PC-3 (cell line): ENCODE data around the gene ZNF559. TPM values are rescaled to one million over a fixed set of nuclear protein-coding genes. Genes with fewer than 3 reads are reported as not detected.
"Not testable (repeated sequence)": the region's sequence is repeated elsewhere in the genome, so short reads cannot be mapped to it uniquely, and the experiment has no call there.

Experiments used
- ATAC-seq: fragments of 200-7000 bp; cut with Tn5 transposase; 2 replicates; pipeline ENCODE4 v1.9.1; 2020; ENCODE audit warnings: mild to moderate bottlenecking, moderate library complexity
- Bru-seq: library from RNA; stranded (reverse); fragments of 400-500 nt; gene quantifications from one replicate; lab custom pipeline; 2021; lab: Mats Ljungman, UMichigan
- BruChase-seq, 2 experiments: library from RNA; stranded (reverse); fragments of 400-500 nt; gene quantifications; one replicate each; lab custom pipeline; 2021; lab: Mats Ljungman, UMichigan
- BruUV-seq: library from RNA; stranded (reverse); fragments of 400-500 nt; replicated peaks from 2 replicates; lab custom pipeline; 2021; lab: Mats Ljungman, UMichigan
- CTCF ChIA-PET: fragments of 300-600 bp; sonication (Branson Sonifier 250); formaldehyde crosslinking; loops from one replicate; lab custom pipeline; 2022; ENCODE audit warnings: antibody characterized with exemption; lab: Charles Lee
- POLR2A ChIA-PET: fragments of 300-600 bp; sonication (Branson Sonifier 250); formaldehyde crosslinking; loops from one replicate; lab custom pipeline; 2022; ENCODE audit warnings: antibody characterized with exemption; ENCODE audit not compliant: unreplicated experiment; lab: Charles Lee
- DNase-seq: peaks from one replicate; pipeline ENCODE4 v3.0.0-alpha.2; 2015
- H2AFZ ChIP-seq: fragments of 300-600 bp; sonication (generic); 2 replicates; pipeline ENCODE4 v1.6.0; 2016; ENCODE audit warnings: antibody characterized with exemption, low read length
- H3F3A ChIP-seq: fragments of 300-600 bp; sonication (generic); one replicate; pipeline ENCODE4 v1.6.0; 2017; ENCODE audit warnings: antibody characterized with exemption, low read length, control low read depth, mild to moderate bottlenecking; ENCODE audit not compliant: unreplicated experiment
- H3K27ac ChIP-seq: fragments of 300-600 bp; sonication (generic); 2 replicates; pipeline ENCODE4 v1.5.1; 2016; ENCODE audit warnings: mild to moderate bottlenecking, low read length
- H3K27me3 ChIP-seq: fragments of 300-600 bp; sonication (generic); 2 replicates; pipeline ENCODE4 v1.6.1; 2016; ENCODE audit warnings: low read length, mixed read lengths
- H3K36me3 ChIP-seq: fragments of 300-600 bp; sonication (generic); 2 replicates; pipeline ENCODE4 v1.6.1; 2016; ENCODE audit warnings: low read depth, mixed run types, low read length, mixed read lengths
- H3K4me1 ChIP-seq: fragments of 300-600 bp; sonication (generic); 2 replicates; pipeline ENCODE4 v1.5.1; 2016; ENCODE audit warnings: low read length; ENCODE audit not compliant: insufficient read depth
- H3K4me2 ChIP-seq: fragments of 300-600 bp; sonication (generic); 2 replicates; pipeline ENCODE4 v1.6.0; 2016; ENCODE audit warnings: low read length
- H3K4me3 ChIP-seq: fragments of 300-600 bp; sonication (generic); 2 replicates; pipeline ENCODE4 v1.5.1; 2016; ENCODE audit warnings: mild to moderate bottlenecking, low read length, mixed read lengths
- H3K79me2 ChIP-seq: fragments of 300-600 bp; sonication (generic); 2 replicates; pipeline ENCODE4 v1.6.1; 2017; ENCODE audit warnings: low read length, mixed read lengths
- H3K9ac ChIP-seq: fragments of 300-600 bp; sonication (generic); 2 replicates; pipeline ENCODE4 v1.6.0; 2016; ENCODE audit warnings: mild to moderate bottlenecking, low read length
- H3K9me2 ChIP-seq: fragments of 300-600 bp; sonication (generic); replicated peaks from 2 replicates; pipeline ENCODE4 v1.6.1; 2016; ENCODE audit warnings: mixed run types, low read length, mixed read lengths
- H3K9me3 ChIP-seq: fragments of 300-600 bp; sonication (generic); 2 replicates; pipeline ENCODE4 v1.6.1; 2016; ENCODE audit warnings: low read length, mixed read lengths
- H4K20me1 ChIP-seq: fragments of 300-600 bp; sonication (generic); 2 replicates; pipeline ENCODE4 v1.6.1; 2016; ENCODE audit warnings: low read length, mixed read lengths
- CTCF ChIP-seq: fragments of 300-600 bp; sonication (generic); conservative IDR thresholded peaks from 2 replicates; pipeline ENCODE4 v1.5.1; 2017; ENCODE audit warnings: antibody characterized with exemption, low read depth, mild to moderate bottlenecking, low read length
- EZH2 ChIP-seq: fragments of 300-600 bp; sonication (generic); IDR thresholded peaks from one replicate; pipeline ENCODE4 v1.6.1; 2017; ENCODE audit warnings: antibody characterized with exemption, mild to moderate bottlenecking, low read length; ENCODE audit not compliant: unreplicated experiment
- EZH2phosphoT487 ChIP-seq: fragments of 300-600 bp; sonication (generic); IDR thresholded peaks from 2 replicates; pipeline ENCODE4 v1.6.1; 2018; ENCODE audit warnings: mild to moderate bottlenecking, antibody characterized with exemption, low read length, borderline replicate concordance
- intact Hi-C: fragments of 100-400 bp; cut with micrococcal nuclease; formaldehyde crosslinking; loops from 2 replicates; pipeline ENCODE4 v1.9.0; 2023
- long read RNA-seq: library from polyadenylated mRNA; unstranded; transcript quantifications from one replicate; pipeline ENCODE4 v2.0.0, GENCODE V29; 2021; ENCODE audit not compliant: unreplicated experiment
- total RNA-seq: library from RNA; depleted of rRNA; stranded (reverse); fragments of >200 nt; gene quantifications from 2 replicates; pipeline ENCODE4 v1.2.3, GENCODE V29; 2014; rRNA removed

ZNF559 gene
- total RNA-seq (13.1 and 20.1 TPM in 2 replicates), Bru-seq, nascent RNA (percentile 85 among the genes with signal in this experiment), BruChase-seq, experiment 1, labeled RNA remaining after a 6-hour chase (percentile 91 among the genes with signal in this experiment), BruChase-seq, experiment 2, labeled RNA remaining after a 2-hour chase (percentile 95 among the genes with signal in this experiment)
- long read RNA-seq, full-length matches to known transcripts, result 11 of 41 reads
- long read RNA-seq, partial matches to known transcripts, result 12 of 41 reads
- long read RNA-seq, other reads (novel, unspliced or antisense), result 18 of 41 reads

GRCh38 chr19:9323919-9324583 is at the start of gene ZNF559:
Gene ZNF559 (plus strand): TSS chr19:9324179. CDS start chr19:9338550, 14,371 bp downstream.
- peaks cover 44% of the 10 kb centered on the region for H3K36me3 ChIP-seq
- H3K27ac ChIP-seq, result peak within 1 kb of the TSS; percentile 9; the same call in 1 of the 2 replicates
- H3K79me2 ChIP-seq, result peaks cover 8% of the 10 kb centered on the region
- peak within 1 kb of the TSS; percentile 72 for H3K9ac ChIP-seq
- DNase-seq (peak; percentile 96), ATAC-seq (peak; percentile 96)
- CTCF ChIA-PET, result interaction anchor here (0.6 kb wide), 1 partner anchor 502 kb away, joined by 5 read pairs; no protein-coding TSS in a partner anchor
- no peaks in the 10 kb centered on the region for H4K20me1 ChIP-seq
- no TSS peak for BruUV-seq
- H3F3A ChIP-seq, result no peaks in the 10 kb centered on the region
- H3K27me3 ChIP-seq, result no peaks in the 10 kb centered on the region
- H3K4me1 ChIP-seq, result no peaks in the 10 kb centered on the region
- peaks cover 29% of the 10 kb centered on the region for H3K9me3 ChIP-seq
- peak within 1 kb of the TSS; percentile 74 for H3K4me2 ChIP-seq
- H3K4me3 ChIP-seq, result peak within 1 kb of the TSS; percentile 67
- H2AFZ ChIP-seq, result peak within 1 kb of the TSS; percentile 84
- TF ChIP-seq EZH2phosphoT487, result no peak
- peak; percentile 38; the same call in 1 of the 2 replicates for TF ChIP-seq CTCF
- intact Hi-C loops, result no loop called here
- POLR2A ChIA-PET, result no interaction called here
- no peaks in the 10 kb centered on the region for H3K9me2 ChIP-seq

GRCh38 chr19:9283485-9283884 is 40.5 kb upstream of the ZNF559 start:
- H3K4me3 ChIP-seq, H3K79me2 ChIP-seq, CTCF ChIA-PET, H3K9ac ChIP-seq, DNase-seq, POLR2A ChIA-PET, H3K36me3 ChIP-seq, H4K20me1 ChIP-seq, H3K4me2 ChIP-seq, BruUV-seq, ATAC-seq, H3K9me2 ChIP-seq, intact Hi-C loops, H2AFZ ChIP-seq, H3F3A ChIP-seq, H3K27ac ChIP-seq, H3K4me1 ChIP-seq, H3K27me3 ChIP-seq: not testable (repeated sequence)
- H3K9me3 ChIP-seq, result peaks cover 20% of the 10 kb centered on the region

GRCh38 chr19:9289231-9289884 is 34.6 kb upstream of the ZNF559 start:
- Histone ChIP-seq H3K9ac (no peak overlapping the region), H3K79me2 (no peaks in the 10 kb centered on the region), H3K27ac (no peak overlapping the region), H3K9me2 (no peaks in the 10 kb centered on the region), H3K36me3 (peaks cover 56% of the 10 kb centered on the region), H3K9me3 (peaks cover 54% of the 10 kb centered on the region), H3K4me3 (peak overlapping the region; percentile 8; the same call in 1 of the 2 replicates), H2AFZ (no peak overlapping the region), H3K4me2 (no peak overlapping the region), H3K27me3 (no peaks in the 10 kb centered on the region), H3K4me1 (no peaks in the 10 kb centered on the region), H4K20me1 (no peaks in the 10 kb centered on the region), H3F3A (no peaks in the 10 kb centered on the region)
- intact Hi-C loops, result no loop called here
- BruUV-seq, result no TSS peak
- ChIA-PET CTCF (no interaction called here), POLR2A (no interaction called here)
- DNase-seq, result peak; percentile 57
- peak; percentile 53 for ATAC-seq
- TF ChIP-seq EZH2 (no peak), EZH2phosphoT487 (no peak), CTCF (no peak)
